Activated T-helper 9 cell treated with anti-CD3 and anti-CD28 coated beads, Interleukin-2, amount 50 U/mL, for 16 hours (primary cell): ENCODE measurements around the gene CNDP1.

Source experiments
- DNase-seq: peaks from one replicate; pipeline ENCODE4 v3.0.0-alpha.2; 2020; ENCODE audit warnings: low read depth

CNDP1 gene

DNA sequence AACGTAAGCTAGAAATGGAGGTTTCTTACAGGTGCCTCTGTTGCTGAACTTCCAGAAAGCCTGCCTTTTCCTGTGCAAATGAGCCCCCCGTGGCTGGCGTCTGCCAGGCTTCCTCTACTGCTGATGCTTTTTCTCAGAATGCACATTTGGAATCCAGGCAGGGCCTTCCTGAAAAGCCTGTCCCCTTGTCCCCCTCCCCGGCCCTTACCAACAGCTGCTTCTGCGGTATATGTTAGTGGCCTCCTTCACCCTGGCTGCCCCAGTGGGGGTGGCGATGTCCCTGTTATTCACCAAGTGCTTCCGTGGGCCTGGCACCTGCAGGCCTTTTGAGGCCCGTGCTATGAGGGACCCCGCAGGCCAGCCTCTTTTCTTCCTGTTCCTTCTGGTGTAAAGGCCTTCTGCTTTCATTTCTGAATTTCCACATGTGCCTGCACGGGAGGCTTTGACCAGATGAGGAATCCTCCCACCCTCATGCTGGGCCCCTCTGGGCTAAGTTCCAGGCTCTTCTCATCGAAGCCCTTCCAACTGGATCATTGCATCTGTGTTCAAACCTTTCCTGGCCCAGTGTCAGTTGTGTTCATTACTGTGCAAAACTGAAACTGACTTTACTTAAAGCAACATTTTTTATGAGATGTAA, 27.7 kb upstream of the CNDP1 start:
- no peak for DNase-seq

DNA sequence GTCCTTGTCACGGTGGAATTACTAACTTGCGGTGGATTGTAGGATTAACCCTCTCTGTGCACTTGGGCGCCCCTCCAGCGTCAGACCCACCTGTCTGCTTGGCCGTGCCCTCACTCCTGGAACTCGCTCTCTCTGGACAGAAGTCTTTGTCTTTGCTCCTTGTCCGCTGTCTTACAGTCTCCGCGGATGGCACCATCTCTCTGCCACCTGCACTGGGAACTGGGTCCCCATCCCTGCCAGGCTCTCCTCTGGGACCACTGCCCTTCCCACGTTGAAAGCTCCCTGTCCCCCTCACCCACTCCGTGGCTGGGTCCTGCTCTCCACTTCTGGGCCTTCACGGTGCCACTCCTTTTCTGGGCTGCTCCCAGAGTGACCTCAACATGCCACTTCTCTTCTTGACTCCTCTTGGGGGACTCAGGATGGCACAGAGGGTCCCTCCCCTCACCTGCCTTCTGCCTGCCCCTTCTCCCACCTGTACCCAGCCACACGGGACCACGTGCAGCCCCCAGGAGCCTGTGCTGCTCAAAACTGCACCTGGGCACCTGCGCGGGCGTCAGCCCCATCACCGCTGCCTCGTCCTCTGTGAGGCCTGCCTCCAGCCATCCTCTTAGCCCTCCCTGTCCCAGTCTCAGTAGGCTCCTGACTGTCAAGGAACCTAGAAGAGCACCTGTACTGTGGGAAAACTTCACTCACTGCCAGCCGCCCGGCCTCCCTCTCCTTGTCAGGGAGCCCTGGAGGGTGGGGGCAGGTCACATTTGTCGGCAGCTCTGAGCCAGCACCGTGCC, 27.0 kb upstream of the CNDP1 start:
- no peak for DNase-seq

DNA sequence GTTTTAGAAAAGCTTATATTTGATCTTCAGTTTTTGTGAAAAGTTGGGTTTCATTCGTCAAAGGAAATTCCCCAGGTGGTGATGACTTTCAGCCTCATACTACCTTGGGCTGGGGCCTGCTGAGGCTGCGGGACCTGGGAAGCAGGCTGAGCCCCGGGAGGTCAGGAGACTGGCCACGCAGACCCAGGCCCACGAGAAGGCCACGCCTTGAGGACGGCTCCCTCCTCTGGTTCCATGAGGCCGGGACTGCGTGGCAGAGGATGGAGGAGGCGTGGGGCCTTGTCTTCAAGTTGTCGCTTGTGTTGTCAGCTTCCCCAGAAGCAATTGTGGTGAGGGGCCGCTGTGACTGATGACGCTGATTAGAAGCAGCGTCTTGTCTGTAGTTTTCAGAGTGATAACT, 26.4 kb upstream of the CNDP1 start:
- no peak for DNase-seq

DNA sequence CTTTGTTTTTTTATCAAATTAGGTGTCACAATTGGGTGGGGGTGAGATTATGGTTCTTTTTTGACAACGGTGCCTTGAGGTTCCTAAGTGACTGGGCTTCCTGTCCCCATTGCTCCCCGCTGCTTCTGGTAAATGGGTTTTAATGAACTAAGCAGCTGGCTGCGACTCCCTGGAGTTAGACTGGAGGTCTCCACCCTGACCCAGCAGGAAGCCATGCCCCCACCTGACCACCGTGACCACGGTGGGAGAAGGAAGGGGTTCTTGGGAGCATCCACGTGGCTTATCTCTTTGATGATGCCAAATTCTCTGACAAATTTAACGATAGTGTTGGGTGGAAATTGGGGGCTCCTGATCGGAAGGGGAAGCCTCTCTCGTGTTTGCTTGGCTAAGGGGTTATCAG, 25.9 kb upstream of the CNDP1 start:
- no peak for DNase-seq

DNA sequence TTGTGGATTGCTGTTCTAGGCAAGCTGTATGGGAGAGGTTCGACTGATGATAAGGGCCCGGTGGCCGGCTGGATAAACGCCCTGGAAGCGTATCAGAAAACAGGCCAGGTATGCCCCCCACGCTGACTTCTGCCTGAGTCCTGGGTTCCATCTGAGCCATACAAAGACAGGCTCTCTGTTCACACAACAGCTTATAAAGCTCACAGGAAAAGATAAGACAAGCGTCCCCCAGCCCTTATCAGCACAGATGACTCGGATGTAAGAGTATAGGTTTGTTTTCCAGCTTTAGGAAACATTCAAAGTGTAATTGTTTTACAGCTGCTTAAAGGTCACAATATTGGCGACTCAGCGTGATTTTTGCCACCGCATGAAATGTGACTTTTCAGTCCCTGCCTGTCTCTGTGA, 25.5 kb upstream of the CNDP1 start:
- no peak for DNase-seq

DNA sequence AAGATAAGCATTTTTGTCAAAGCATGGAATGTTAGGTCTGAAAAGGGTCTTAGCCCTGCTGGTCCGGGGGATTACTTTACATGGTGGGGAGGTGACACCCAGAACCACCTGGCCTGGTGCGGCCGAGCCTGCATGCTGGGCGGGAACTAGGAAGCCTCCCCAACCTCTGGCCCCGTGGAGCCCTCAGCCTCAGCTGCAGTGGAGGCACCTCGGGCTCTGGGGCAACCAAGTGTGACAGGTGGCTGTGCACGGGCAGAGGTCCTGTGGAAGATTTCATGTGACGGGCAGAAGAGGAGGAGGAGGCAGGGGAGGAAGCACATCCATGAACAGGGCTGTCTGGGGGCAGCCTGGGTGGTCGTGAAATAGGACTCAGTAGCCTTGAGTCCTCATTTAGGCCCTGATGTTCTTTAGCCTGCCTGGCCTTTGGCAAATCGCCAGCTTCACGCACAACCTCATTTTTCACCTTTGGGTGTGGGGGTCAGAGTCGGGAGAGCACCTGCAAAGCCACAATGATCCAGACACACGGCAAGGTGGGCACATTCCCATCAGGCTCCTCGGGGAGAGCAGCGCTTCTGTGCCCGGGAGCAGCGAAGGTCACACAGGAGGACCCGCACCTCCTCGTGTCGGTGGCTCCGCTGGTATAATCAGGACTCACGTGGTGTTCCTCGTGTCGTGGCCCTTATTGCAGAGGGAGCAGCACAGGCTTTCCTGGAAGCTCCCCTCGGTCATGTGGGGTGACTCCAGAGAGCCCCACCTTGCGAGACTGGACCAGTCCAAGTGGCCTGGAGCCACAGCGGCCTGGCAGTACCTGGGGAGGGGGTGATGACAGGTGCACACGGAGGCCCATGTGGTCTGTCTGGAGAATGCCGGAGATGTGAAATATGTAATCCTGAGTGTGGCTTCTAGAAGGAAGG, 24.2 kb upstream of the CNDP1 start:
- DNase-seq = no peak

DNA sequence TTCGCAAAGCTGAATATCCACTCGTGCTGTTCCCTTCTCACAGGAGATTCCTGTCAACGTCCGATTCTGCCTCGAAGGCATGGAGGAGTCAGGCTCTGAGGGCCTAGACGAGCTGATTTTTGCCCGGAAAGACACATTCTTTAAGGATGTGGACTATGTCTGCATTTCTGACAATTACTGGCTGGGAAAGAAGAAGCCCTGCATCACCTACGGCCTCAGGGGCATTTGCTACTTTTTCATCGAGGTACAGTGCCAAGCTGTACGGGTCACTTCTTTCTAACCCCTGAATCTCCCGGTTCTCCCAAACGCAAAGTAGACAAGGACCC, 23.6 kb upstream of the CNDP1 start:
- DNase-seq = no peak

DNA sequence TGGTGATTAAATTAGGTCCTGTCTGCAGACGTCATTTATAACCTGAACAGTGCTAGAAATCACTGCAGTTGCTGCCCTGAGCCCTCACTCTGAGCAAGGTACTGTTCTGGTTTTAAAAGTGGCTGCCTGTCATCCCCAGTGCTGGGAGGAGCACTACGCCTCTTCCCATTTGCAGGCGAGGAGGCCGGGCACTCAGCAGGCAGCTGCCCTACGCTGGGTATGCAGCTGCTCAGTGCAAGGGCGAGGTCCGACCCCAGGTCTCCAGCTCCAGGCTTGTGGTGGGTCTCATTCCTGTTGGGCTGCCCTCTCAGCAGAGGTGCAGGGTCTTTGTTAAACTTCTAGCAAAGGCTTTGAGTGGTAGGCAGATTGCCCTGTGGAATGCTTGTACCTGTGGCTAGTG, 22.5 kb upstream of the CNDP1 start:
- DNase-seq = no peak

DNA sequence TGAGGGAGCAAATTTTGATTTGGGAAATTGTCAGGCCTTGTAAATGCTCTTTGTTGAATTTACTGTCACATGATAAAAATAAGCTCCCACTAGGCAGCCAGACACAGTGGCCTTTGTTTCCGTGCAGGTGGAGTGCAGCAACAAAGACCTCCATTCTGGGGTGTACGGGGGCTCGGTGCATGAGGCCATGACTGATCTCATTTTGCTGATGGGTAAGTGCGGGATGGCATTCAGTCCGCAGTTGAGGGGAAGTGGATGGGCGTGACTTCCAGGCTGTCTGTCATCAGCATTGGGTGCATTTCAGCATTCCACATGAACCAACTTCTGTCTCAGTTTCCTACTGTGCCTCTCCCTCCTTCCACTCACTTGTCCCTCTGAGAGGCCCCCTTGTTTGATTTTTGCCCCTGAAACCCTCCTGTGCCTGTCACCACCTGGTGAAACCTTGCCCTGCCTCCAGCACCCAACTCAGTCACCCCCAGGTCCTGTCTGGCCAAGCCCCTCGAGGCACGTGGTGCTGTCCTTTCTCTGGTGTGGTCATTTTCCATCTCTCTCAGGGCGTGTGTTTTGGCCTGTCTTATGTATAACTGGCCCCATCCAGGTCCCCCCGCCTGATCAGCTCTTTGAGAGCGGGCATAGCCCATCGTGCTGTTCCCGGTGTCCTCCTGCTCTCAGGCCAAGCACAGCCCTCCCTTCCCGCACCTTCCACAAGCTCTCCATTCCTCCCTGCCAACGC, 21.8 kb upstream of the CNDP1 start:
- DNase-seq = no peak

DNA sequence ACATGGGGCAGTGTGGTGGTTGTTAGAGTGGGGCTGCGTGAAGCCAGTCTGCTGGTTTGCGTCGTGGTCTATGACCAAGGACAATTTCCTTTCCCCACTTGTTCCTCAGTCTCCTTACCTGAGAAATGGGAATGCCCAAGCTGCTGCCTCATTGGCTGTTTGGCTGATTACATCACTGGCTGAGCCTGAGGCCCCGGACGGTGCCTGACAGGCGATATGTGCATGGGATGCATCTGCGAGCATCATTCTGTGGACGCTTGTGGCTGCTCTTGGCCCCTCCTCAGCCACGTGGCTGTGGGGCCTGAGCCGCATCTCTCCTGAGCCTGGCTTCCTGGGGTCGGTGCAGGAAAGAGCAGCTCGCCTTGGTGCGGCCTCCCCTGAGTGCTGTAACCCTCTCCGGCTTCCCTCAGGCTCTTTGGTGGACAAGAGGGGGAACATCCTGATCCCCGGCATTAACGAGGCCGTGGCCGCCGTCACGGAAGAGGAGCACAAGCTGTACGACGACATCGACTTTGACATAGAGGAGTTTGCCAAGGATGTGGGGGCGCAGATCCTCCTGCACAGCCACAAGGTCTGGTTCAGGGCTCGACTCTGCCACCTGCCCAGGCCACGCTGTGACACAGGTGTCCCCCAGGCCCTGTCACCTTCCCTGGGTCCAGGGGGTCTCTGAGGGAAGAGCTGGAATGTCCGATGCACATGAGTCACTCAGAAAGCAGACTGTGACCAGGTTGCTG, 21.0 kb upstream of the CNDP1 start:
- no peak for DNase-seq

DNA sequence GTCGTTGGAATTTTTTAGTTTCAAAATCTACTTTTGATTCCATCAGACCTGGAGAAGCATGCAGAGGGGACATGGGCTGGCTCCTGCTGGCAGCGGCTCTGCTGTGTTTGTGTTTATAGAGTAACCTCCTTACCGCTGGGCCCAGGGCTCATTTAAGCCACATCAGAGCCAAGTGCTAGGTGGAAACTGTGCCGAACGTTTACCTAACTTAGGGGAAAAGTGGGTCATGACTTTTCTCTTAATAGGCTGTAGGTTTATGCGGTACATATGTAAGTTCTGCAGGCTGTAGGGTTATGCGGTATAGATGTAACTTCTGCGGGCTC, 20.5 kb upstream of the CNDP1 start:
- no peak for DNase-seq

DNA sequence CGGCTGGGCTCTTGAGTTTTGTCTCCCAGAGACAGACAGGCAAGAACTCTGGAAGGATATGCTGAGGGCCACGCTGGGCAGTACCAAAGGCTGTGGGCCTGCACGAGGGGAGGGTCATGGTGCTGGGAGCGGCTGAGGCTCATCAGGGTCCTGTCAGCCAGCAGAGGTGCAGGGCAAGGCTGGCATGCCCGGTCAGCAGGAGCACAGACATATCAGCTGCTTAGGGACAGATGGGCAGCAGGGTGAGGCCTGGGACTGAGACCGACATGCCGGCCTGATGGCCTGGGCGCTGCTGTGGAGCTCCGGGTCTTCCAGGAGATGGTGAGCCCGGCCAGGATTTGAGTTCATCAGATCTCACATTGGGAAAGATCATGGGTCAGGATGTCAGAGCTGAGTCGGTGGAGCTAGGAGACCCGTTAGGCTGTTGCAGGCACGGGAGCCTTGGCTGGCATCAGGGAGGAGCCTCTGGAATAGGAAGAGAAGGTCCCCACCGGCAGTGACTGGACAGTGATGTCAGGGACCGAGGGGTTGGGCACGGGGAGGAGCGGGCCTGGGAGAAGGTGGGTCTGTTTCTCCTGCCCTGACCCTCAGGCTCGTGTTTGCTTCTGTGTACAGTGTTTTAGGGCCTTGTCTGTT, 19.3 kb upstream of the CNDP1 start:
- DNase-seq = no peak

DNA sequence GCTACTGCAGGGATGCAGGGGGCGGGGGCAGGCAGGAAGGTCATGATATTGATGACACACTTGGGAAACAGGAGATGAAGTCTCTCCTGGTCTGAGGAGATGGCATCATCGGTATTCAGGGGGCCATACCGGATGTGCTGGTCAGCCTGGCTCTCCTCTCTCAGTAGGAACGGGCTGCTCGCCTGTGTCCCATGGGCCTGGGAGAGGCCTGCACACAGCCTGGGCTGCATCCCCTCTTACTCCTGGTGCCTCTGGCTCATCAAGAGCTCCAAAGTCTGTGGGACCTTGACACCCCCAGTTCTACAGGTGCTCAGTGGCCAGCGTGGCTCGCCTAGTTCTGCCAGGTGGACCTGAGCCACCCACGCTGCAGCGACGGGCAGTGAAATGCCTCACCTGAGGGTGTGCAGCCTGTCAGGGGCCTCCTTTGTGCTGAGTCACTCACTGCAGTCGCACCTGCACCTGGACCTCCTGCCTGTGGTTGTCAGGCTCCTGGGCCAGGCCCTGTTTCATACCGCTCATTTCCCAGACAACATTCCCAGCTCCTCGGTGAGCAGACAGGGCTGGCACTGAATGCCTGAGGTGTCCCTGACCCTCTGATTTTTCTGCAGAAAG, 18.6 kb upstream of the CNDP1 start:
- no peak for DNase-seq

DNA sequence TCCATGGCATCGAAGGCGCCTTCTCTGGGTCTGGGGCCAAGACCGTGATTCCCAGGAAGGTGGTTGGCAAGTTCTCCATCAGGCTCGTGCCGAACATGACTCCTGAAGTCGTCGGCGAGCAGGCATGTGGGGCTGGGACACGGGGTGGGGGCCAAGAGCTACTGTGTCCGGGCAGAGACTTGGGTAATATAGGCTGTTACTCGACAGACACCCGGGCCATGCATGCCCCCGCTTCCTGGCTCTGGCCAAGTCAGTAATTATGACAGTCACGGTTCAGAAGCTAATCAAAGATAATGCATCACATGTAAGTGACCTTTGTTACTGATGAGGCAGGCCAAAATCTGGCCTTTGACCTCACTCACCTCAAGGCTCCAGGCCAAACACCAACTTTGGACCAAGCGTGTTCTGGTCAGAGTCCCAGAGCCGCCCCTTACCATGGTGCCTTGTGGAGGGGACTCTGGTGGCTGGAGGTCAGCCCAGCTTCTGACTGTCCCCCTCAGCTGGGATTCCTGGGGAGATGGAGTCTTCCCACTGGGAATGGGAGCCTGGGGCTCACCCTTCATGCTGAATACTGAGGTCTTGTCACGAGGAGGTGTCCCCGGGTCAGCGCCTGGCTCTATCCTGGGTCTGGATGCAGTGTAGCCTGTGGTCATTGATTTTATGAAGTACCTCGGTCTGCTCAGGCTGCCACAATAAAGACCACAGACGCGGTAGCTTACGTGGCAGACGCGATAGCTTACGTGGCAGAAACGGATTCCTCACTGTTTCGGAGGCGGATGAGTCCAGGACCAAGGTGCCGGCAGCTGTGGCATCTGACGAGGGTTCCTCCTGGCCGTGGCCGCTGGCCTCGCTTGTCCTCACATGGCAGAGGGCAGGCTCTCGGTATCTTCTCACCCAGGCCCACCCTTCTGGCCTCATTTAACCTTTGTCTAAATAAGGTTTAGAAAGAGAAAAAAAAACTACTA, 17.7 kb upstream of the CNDP1 start:
- no peak for DNase-seq

DNA sequence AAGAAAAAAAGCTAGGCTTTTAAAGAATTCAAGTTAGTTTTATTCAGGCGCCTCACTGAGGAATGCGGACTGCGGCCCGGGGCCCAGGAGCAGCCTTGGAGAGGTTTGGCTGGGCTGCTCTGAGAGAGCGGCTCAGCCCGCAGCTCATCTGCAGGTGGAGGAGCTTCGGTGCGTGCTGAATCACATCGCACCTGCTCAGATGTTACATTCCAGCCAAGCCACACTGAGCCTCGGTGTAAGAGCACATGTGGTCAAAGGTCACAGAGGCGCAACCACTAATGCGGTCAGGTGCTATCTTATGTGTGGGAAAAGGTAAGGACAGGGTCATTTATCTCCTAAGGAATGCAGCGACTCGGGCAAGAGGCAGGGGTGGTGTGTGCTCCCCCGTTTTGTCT, 17.1 kb upstream of the CNDP1 start:
- no peak for DNase-seq

DNA sequence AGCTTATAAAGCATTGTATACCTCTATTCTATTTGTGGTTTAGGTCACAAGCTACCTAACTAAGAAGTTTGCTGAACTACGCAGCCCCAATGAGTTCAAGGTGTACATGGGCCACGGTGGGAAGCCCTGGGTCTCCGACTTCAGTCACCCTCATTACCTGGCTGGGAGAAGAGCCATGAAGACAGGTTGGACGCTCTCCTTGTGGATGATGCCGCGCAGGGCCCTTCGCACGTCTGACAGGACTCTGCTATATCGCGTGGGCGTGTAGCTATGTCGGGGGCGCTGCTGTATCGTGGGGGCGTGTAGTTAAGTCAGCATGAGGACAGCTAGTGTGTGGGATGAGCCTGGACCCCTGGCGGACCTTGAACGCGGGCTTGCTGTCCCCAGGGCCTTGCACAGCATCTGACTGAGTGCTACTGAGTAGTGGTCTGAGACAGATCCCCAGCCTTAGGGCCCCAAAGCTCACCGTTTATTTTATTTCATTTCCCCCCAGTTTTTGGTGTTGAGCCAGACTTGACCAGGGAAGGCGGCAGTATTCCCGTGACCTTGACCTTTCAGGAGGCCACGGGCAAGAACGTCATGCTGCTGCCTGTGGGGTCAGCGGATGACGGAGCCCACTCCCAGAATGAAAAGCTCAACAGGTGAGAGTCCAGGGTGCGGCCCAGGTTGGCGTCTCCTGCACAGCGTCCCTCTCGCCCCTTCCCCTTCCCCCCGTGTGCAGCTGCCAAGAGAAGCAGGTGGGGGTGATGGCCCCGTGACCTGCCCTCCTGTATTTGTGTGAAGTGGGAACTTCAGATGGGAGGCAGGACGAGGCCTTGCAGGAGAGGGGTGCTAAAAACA, 15.6 kb upstream of the CNDP1 start:
- no peak for DNase-seq

DNA sequence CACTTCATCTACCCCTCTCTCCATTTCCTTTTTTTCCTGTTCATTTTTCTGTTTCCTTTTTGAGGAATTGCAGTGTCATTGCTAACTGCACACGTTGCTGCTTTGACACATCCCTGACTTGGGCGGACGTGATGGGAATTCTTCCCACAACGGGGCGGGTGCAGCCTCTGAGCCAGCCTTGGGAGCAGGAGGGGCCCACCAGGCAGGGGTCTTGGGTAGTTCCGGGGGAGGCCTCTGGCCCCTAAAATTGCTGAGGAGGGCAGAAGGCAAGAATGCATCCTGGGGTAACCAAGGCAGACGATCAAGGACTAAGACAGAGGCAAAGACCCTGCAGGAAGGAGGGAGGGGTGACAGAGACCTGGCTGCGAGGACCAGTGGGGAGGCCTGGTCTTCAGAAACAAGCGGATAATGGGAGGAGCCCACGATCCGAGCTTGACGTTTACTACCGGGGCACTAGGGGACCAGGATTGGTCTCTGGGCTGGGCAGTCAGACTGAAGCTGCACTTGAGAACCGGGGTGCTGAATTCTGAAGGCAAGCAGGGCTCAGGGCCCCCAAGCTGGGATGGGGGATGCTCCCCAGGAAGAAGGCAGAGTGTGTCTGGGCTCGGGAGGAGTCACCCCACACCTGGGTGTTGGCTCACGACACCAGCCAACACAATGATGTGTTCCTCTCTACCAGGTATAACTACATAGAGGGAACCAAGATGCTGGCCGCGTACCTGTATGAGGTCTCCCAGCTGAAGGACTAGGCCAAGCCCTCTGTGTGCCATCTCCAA, 14.8 kb upstream of the CNDP1 start:
- DNase-seq = no peak
